Stomach (tissue), 4 donors: ENCODE data around the gene LDLRAD2.

ENCODE experiments used
- CTCF ChIP-seq, 7 experiments: fragments of 450-650 bp in 4 of 7; fragments of 200-600 bp in 3 of 7; sonication (generic) in 3 of 7; IDR thresholded peaks; one replicate each; pipeline ENCODE4 v1.5.1; 2016 to 2019; ENCODE audit warnings: antibody characterized with exemption in 7 of 7, control low read depth in 2 of 7, mild to moderate bottlenecking in 1 of 7
- POLR2A ChIP-seq, 4 donors: fragments of 450-650 bp; IDR thresholded peaks; one replicate each; pipeline ENCODE4 v1.6.1; 2016; ENCODE audit warnings: antibody characterized with exemption in 4 of 4, control low read depth in 2 of 4, mild to moderate bottlenecking in 1 of 4, moderate library complexity in 1 of 4
- POLR2AphosphoS5 ChIP-seq, 3 donors: sonication (generic); formaldehyde crosslinking; IDR thresholded peaks; one replicate each; pipeline ENCODE4 v1.6.1; 2016; ENCODE audit warnings: antibody characterized with exemption in 3 of 3

GRCh38 chr1:21799730-21800129, 12.3 kb upstream of the LDLRAD2 start:
- TF ChIP-seq CTCF (IDR thresholded peaks at IDR 0.05) (no peak), POLR2AphosphoS5 (IDR thresholded peaks at IDR 0.05) (no peak), POLR2A (IDR thresholded peaks at IDR 0.05) (no peak)
